Measurements from ENCODE around the gene PXDN.

PXDN gene

GRCh38 chr2:1642066-1642861 lies 102.1 kb downstream of the PXDN start:
- DNase-seq = no peak

- no peak for DNase-seq
Observed at GRCh38 chr2:1641523-1641922, 102.8 kb downstream of the PXDN start.

DNA sequence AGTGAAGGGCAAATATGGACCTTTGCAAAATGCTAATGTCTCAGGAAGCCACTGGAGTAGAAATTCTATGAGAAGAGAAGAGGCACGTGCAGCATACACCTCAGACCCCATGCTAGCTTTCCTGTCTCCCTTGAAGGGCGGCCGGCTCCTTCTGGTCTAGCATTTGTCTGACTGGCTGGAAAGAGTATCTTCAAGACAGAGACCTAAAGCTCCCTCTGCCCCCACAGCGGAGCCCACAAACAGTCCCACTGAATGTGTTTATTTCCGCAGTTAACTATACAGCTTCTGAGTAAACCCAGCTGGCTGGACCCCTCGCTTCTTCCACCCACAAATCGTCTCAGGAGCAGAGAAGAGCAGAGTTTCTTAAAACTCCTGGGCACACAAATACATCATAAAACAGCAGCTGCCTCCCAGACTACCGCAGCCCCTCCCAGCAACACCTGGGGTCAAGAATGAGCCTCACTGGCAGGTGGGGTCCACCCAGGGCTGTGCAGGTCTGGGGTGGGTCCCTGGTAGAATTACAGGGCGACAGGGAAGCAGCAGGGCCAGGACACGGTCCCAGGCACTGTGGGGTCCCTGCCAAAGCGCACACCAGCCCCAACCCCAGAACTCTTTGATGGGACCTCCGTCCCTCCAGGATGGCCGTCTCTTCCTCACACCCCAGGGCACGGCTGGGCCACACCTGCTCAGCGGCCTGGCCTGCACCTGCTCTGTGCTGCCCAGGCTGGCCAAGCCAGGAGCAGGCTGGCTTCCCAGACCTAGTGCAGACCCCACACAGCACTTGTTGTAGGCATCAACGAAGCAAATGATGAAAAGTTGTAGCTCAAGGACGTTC lies 103.8 kb downstream of the PXDN start:
- DNase-seq = no peak

GRCh38 chr2:1639086-1639858 lies 105.0 kb downstream of the PXDN start:
- DNase-seq = no peak

DNA sequence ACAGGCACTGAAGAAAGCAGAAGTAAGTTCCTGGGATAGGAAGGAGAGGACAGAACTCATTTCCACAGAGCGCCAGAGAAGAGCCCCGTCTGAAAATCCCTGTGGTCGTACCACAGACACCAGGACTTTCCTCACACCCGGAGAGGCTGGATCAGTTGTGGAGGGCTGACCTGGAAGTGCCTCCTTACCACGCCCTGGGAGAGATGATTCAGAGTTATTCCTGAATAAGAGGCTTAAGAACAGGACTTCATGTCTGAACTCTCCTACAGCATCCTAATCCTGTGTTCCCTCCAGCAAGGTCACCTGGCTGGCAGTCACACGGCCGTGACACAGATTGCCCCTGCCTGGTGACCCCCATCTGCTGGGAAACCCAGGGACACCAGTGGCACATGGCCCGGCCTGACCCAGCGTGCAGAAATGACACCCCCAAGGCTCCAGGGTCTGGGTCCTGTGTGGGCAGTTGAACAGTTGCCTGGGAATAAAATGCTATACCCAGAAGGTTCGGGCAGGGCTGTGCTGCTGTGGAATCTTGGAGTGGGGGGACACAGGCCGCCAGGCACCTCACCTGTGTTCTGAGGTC lies 105.9 kb downstream of the PXDN start:
- DNase-seq = no peak

DNA sequence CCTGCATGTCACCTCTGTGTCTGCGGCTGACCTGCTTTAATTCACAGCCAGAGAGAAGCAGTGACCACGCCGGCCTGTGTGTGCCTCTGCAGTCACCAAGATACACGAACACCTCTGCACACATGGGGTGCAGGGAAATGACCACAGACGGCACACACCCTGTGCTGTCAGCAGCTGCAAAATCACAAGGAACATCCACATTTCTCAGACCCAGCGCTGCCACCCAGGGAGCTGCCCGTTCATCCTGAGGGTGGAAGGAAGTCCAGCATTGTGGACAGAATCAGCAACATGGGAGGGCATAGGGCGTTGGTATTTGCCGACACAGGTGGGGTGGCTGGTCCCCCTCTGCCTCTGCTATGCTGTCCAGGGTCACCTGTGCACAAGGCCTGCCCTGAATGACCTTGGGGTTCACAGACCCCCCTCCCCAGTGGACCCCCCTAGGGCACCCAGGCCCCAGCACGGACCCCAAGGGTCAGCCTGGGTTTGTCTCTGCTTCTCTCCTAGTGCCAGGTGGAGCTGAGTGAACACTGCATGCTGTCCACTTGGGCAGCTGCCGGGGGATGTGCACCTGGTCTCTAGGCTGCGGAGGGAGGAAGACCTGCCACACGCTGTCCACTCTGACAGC lies 107.4 kb downstream of the PXDN start:
- no peak for DNase-seq

GRCh38 chr2:1635823-1636222 lies 108.5 kb downstream of the PXDN start:
- no peak for DNase-seq

GRCh38 chr2:1634681-1635341 lies 109.5 kb downstream of the PXDN start:
- no peak for DNase-seq

GRCh38 chr2:1633936-1634587 lies 110.3 kb downstream of the PXDN start:
- DNase-seq = no peak

- DNase-seq = no peak
Observed at GRCh38 chr2:1633092-1633671, 111.1 kb downstream of the PXDN start.

- DNase-seq = no peak
Observed at GRCh38 chr2:1632510-1632909, 111.8 kb downstream of the PXDN start.

GRCh38 chr2:1632002-1632348 lies 112.3 kb downstream of the PXDN start:
- no peak for DNase-seq

GRCh38 chr2:1631292-1632001 lies 112.9 kb downstream of the PXDN start:
- no peak for DNase-seq

DNA sequence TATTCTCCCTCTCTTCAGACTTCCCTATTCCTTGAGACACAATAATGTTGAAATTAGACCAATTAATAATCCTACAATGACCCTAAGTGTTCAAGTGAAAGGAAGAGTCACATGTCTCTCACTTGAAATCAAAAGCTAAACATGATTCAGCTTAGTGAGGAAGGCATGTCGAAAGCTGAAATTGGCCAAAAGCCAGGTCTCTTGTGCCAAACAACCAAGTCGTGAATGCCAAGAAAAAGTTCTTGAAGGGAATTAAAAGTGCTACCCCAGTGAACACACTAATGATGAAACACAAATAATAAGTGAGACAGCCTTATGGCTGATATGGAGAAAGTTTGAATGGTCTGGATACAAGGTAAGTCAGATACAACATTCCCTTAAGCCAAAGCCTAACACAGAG lies 115.4 kb downstream of the PXDN start:
- DNase-seq = peak; percentile 19

DNA sequence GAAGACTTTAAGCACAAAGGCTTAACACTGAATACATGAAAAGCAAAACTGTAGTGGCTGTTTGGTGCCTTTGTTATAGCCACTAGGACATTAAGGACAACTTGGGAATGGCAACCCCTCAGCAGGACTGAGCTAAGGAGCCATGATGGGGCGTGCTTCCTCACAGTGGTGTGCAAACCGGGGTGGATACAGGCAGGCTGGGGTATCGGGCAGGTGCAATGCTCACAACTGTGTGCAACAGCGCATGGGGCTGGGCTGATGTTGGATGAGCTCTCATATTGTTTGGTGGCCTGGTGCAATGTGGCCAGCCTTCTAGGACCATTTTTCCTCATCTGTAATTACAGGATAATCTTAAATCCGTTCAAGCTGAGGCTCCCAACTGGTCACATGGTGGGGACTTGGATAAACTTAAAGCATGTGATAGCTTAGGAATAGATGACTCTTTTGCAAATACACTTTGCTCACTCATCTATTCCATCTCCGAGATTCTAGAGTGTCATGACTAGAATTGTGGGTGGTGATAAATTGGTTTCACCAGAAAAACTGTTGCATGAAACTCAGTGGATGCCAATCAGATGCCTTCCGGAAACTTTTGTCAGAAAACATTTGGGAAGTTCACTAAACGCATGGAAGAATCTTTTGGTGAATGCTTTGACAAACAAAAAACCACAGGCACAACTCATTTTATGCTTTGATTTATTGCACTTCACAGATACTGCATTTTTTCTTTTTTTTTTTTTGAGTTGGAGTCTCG lies 116.5 kb downstream of the PXDN start:
- DNase-seq = no peak

DNA sequence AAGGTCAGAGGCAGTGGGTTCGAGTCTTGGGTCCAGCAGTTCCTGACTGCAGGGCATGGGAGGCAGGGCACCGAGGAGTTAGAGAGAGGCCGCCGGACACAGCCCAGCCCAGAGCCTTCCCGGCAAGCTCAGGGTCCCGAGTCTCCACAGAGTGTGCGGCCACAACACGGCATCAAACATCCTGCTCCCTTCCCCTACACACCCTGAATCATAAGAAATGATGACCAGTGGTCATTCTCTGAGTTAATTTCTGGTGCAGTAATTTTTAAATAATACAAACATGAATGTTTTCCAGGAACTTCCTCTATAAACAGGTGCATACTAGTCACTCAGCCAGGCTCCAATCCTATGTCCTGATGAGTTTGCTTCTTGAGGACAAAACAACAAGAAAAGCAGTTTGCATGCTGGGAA lies 118.0 kb downstream of the PXDN start:
- DNase-seq = no peak

DNA sequence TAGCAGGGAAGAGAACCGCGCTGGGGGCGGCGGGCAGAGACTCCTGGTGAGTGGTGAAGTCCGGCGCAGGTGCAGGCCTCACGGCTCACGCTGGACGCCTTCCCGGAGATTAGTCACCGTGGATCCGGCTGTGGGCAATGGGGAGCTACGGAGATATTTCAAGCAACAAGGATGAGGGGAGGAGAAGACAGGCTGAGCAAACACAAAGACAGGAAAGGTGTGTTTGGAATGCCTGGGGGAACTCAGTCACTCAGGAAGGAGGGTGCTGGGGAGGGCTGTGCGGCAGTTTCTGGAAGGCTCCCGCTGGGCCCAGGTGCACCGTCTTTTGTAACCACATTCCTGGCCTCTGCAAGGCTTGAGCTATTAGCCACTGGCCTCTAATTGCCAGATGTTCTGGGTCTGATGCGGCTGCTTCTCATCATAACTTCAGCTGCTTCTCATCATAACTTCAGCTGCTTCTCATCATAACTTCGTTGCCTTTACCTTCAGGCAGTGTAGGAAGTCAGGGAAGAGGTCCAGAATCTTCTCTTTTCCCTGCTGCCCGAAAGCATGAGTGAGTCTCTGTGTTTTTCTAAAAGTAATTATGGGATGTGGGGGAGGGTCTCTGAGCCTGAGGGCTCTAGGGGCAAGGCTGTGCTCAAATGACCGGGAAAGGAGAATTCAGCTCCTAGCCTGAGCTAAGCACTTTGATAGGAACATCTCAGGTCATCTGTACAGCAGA lies 118.9 kb downstream of the PXDN start:
- DNase-seq = no peak

GRCh38 chr2:1623906-1624445 lies 120.3 kb downstream of the PXDN start:
- DNase-seq = no peak
